ENCODE measurements around the gene RDX. TPM values are rescaled to one million over a fixed set of nuclear protein-coding genes. Genes with fewer than 3 reads are reported as not detected.

Gene RDX
- polyA plus RNA-seq, 2 of the 4 experiments (the other 2 are of a cell fraction), result 158 to 183 TPM

GRCh38 chr11:110141812-110142211 is 154.6 kb downstream of the RDX start:
- no peak for ATAC-seq
- no peak overlapping the region for H3K27ac ChIP-seq
- ChIA-PET CTCF (interaction anchor here (0.8 to 1.1 kb wide), 2 partner anchors 30 to 293 kb away, joined by 3 read pairs; no protein-coding TSS in a partner anchor), POLR2A (no interaction called here)
- H3K4me1 ChIP-seq, result peaks cover 1% of the 10 kb centered on the region; the same call in 2 of the 3 replicates
- no peak overlapping the region for H3K4me2 ChIP-seq
- FAIRE-seq, result no peak
- H3K9me3 ChIP-seq, result no peaks in the 10 kb centered on the region
- H3K4me3 ChIP-seq, result no peak overlapping the region
- DNase-seq (ENCODE audit: low read depth in 1 of 2, low spot score in 1 of 2), result no peak
- TF ChIP-seq JUNB (IDR thresholded peaks at IDR 0.05) (no peak), RFX5 (IDR thresholded peaks at IDR 0.05) (no peak), RAD21 (conservative IDR thresholded peaks at IDR 0.05 in 1 of 2, IDR thresholded peaks at IDR 0.05 in 1 of 2) (no peak), RCOR1 (IDR thresholded peaks at IDR 0.05; ENCODE audit: low read depth, low read length) (no peak), JUN (IDR thresholded peaks at IDR 0.05) (no peak), GATA3 (IDR thresholded peaks at IDR 0.05; ENCODE audit: borderline replicate concordance) (no peak), KDM5A (IDR thresholded peaks at IDR 0.05) (no peak), EHMT2 (IDR thresholded peaks at IDR 0.05; ENCODE audit: low read depth) (no peak), MAFK (IDR thresholded peaks at IDR 0.05; ENCODE audit: partially characterized antibody) (no peak), NR3C1 (IDR thresholded peaks at IDR 0.05) (no peak), POLR2A (IDR thresholded peaks at IDR 0.05; ENCODE audit: low read length) (no peak), HOXB13 (CRISPR knock-in tag; IDR thresholded peaks at IDR 0.05; ENCODE audit: low read depth) (no peak), MAZ (IDR thresholded peaks at IDR 0.05; ENCODE audit: borderline replicate concordance, low read depth, low read length) (no peak), ZSCAN20 (CRISPR knock-in tag; IDR thresholded peaks at IDR 0.05) (no peak), BHLHE40 (IDR thresholded peaks at IDR 0.05; ENCODE audit: low read depth, low read length) (no peak)

GRCh38 chr11:110134110-110134509 is 162.3 kb downstream of the RDX start:
- ATAC-seq (no peak), DNase-seq (ENCODE audit: low read depth in 1 of 2, low spot score in 1 of 2) (no peak), FAIRE-seq (no peak)
- ChIA-PET POLR2A (no interaction called here), CTCF (no interaction called here)
- TF ChIP-seq POLR2AphosphoS2 (conservative IDR thresholded peaks at IDR 0.05; ENCODE audit: low read length), result no peak
- TF ChIP-seq PBX3 (IDR thresholded peaks at IDR 0.05), result no peak
- TF ChIP-seq BCL3 (IDR thresholded peaks at IDR 0.05), result no peak
- no peak for TF ChIP-seq GATA3 (IDR thresholded peaks at IDR 0.05; ENCODE audit: borderline replicate concordance)
- no peak for TF ChIP-seq KDM1A (IDR thresholded peaks at IDR 0.05; ENCODE audit: low read depth)
- no peak for TF ChIP-seq MAZ (IDR thresholded peaks at IDR 0.05; ENCODE audit: borderline replicate concordance, low read depth, low read length)
- no peak for TF ChIP-seq HOXB5 (CRISPR knock-in tag; IDR thresholded peaks at IDR 0.05)
- TF ChIP-seq ZC3H11A (IDR thresholded peaks at IDR 0.05), result no peak
- TF ChIP-seq MAFK (IDR thresholded peaks at IDR 0.05; ENCODE audit: partially characterized antibody), result no peak
- TF ChIP-seq FOXS1 (CRISPR knock-in tag; IDR thresholded peaks at IDR 0.05), result no peak
- no peak for TF ChIP-seq ZSCAN20 (CRISPR knock-in tag; IDR thresholded peaks at IDR 0.05)
- no peak for TF ChIP-seq TP53 (CRISPR knock-in tag; IDR thresholded peaks at IDR 0.05)
- no peak for TF ChIP-seq SREBF2 (IDR thresholded peaks at IDR 0.05)
- no peak for TF ChIP-seq KDM5A (IDR thresholded peaks at IDR 0.05)
- TF ChIP-seq MAX (IDR thresholded peaks at IDR 0.05), result no peak
- Histone ChIP-seq H3K9me3 (no peaks in the 10 kb centered on the region), H3K4me1 (no peaks in the 10 kb centered on the region; the same call in 1 of the 3 replicates), H3K4me3 (no peak overlapping the region), H3K27ac (no peak overlapping the region), H3K4me2 (no peak overlapping the region)
- WGBS (ENCODE audit: missing lambda C conversion rate), result 92% methylated on average over 6 of the region's 6 CpGs

GRCh38 chr11:110133160-110133559 is 163.3 kb downstream of the RDX start:
- FAIRE-seq, result no peak
- Histone ChIP-seq H3K4me1 (peaks cover 8% of the 10 kb centered on the region; the same call in 2 of the 3 replicates), H3K9me3 (no peaks in the 10 kb centered on the region), H3K4me2 (no peak overlapping the region), H3K27ac (no peak overlapping the region), H3K4me3 (no peak overlapping the region)
- TF ChIP-seq GATA3 (IDR thresholded peaks at IDR 0.05; ENCODE audit: borderline replicate concordance), result no peak
- no peak for TF ChIP-seq KDM1A (IDR thresholded peaks at IDR 0.05; ENCODE audit: low read depth)
- no peak for TF ChIP-seq RCOR1 (IDR thresholded peaks at IDR 0.05; ENCODE audit: low read depth, low read length)
- TF ChIP-seq RFX5 (IDR thresholded peaks at IDR 0.05), result no peak
- TF ChIP-seq SREBF2 (IDR thresholded peaks at IDR 0.05), result no peak
- no peak for TF ChIP-seq HEYL (CRISPR knock-in tag; IDR thresholded peaks at IDR 0.05)
- TF ChIP-seq CHD4 (IDR thresholded peaks at IDR 0.05; ENCODE audit: borderline replicate concordance), result no peak
- TF ChIP-seq PHF8 (IDR thresholded peaks at IDR 0.05; ENCODE audit: borderline replicate concordance, low read depth), result no peak
- TF ChIP-seq HOXB5 (CRISPR knock-in tag; IDR thresholded peaks at IDR 0.05), result no peak
- TF ChIP-seq HOXA7 (CRISPR knock-in tag; IDR thresholded peaks at IDR 0.05), result no peak
- no peak for TF ChIP-seq RAD21 (conservative IDR thresholded peaks at IDR 0.05 in 1 of 2, IDR thresholded peaks at IDR 0.05 in 1 of 2)
- CTCF ChIA-PET, result no interaction called here
- POLR2A ChIA-PET, result no interaction called here
- no peak for DNase-seq (ENCODE audit: low read depth in 1 of 2, low spot score in 1 of 2)
- ATAC-seq, result no peak
- 88% methylated on average over 2 of the region's 2 CpGs for WGBS (ENCODE audit: missing lambda C conversion rate)

Measured in A549 (cell line).